Mesendoderm (in vitro differentiated cells): ENCODE data around the gene DNAJC1.

ENCODE experiments used
- DNase-seq: peaks from one replicate; pipeline ENCODE4 v3.0.0; 2013
- H2AK5ac ChIP-seq: 2 replicates; pipeline ENCODE4 v1.6.1; 2013; ENCODE audit warnings: low read length, inconsistent platforms
- H2BK120ac ChIP-seq: 2 replicates; pipeline ENCODE4 v1.6.1; 2013; ENCODE audit warnings: low read depth, mild to moderate bottlenecking, low read length, moderate library complexity, mixed read lengths
- H2BK15ac ChIP-seq: replicated peaks from 2 replicates; pipeline ENCODE4 v1.6.1; 2013; ENCODE audit warnings: low read depth, mild to moderate bottlenecking, moderate library complexity
- H2BK5ac ChIP-seq: 2 replicates; pipeline ENCODE4 v1.6.1; 2013; ENCODE audit warnings: low read length, inconsistent platforms
- H3K18ac ChIP-seq: 2 replicates; pipeline ENCODE4 v1.6.1; 2013; ENCODE audit warnings: mild to moderate bottlenecking, low read length, mixed read lengths
- H3K23ac ChIP-seq: one replicate; pipeline ENCODE4 v1.6.1; 2013; ENCODE audit warnings: low read length
- H3K27ac ChIP-seq: 2 replicates; pipeline ENCODE4 v1.5.1; 2013; ENCODE audit warnings: low read depth, mild to moderate bottlenecking, inconsistent platforms, low read length, moderate library complexity
- H3K27me3 ChIP-seq: 2 replicates; pipeline ENCODE4 v1.6.1; 2013; ENCODE audit warnings: low read length, control low read depth, mild to moderate bottlenecking, inconsistent platforms; ENCODE audit not compliant: insufficient read depth, poor library complexity
- H3K36me3 ChIP-seq: 2 replicates; pipeline ENCODE4 v1.6.1; 2013; ENCODE audit warnings: low read length, inconsistent platforms; ENCODE audit not compliant: control insufficient read depth, insufficient read depth
- H3K4ac ChIP-seq: one replicate; pipeline ENCODE4 v1.6.1; 2013; ENCODE audit warnings: low read depth, mild to moderate bottlenecking, low read length, moderate library complexity
- H3K4me1 ChIP-seq: 2 replicates; pipeline ENCODE4 v1.6.1; 2013; ENCODE audit warnings: low read depth, low read length, inconsistent platforms; ENCODE audit not compliant: control insufficient read depth
- H3K4me2 ChIP-seq: 2 replicates; pipeline ENCODE4 v1.6.1; 2013; ENCODE audit warnings: low read length
- H3K4me3 ChIP-seq: 2 replicates; pipeline ENCODE4 v1.5.1; 2013; ENCODE audit warnings: mild to moderate bottlenecking, low read length
- H3K56ac ChIP-seq: one replicate; pipeline ENCODE4 v1.6.1; 2013; ENCODE audit warnings: low read length
- H3K79me1 ChIP-seq: 2 replicates; pipeline ENCODE4 v1.6.1; 2013; ENCODE audit warnings: low read length, inconsistent platforms
- H3K79me2 ChIP-seq: 2 replicates; pipeline ENCODE4 v1.6.1; 2013; ENCODE audit warnings: mild to moderate bottlenecking, low read length; ENCODE audit not compliant: control insufficient read depth, insufficient read depth
- H3K9ac ChIP-seq: 2 replicates; pipeline ENCODE4 v1.6.1; 2013; ENCODE audit warnings: low read length, inconsistent platforms
- H4K5ac ChIP-seq: one replicate; pipeline ENCODE4 v1.6.1; 2013; ENCODE audit warnings: low read length
- H4K8ac ChIP-seq: one replicate; pipeline ENCODE4 v1.6.1; 2013; ENCODE audit warnings: low read depth, mild to moderate bottlenecking, control low read depth, low read length, moderate library complexity
- WGBS: extraction: QIAGEN DNeasy Blood & Tissue Kit; methylation state at CpG from one replicate; pipeline ENCODE4 v1.1.7; 2013; ENCODE audit warnings: low lambda C conversion rate, missing lambda C conversion rate; ENCODE audit not compliant: insufficient coverage; ENCODE audit errors: extremely low coverage; 5-methylcytosine and 5-hydroxymethylcytosine counted together

The DNAJC1 gene

DNA sequence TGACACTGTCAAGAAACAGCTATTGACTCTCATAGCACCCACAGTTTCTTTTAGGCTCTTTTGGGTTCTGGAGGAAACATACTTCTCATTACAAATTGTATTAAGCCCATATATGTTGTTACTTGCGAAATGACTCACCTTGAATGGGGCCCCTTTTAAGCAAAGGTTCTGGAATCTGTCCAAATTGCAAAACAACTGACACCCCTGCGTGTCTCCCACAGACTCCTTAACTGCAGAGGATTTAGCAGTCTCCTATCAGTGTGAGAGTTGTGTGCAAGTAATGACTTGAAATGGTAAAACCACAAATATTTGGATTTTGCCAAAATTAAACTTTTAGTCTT, 192.3 kb downstream of the DNAJC1 start:
- no peak overlapping the region for H2BK5ac ChIP-seq

DNA sequence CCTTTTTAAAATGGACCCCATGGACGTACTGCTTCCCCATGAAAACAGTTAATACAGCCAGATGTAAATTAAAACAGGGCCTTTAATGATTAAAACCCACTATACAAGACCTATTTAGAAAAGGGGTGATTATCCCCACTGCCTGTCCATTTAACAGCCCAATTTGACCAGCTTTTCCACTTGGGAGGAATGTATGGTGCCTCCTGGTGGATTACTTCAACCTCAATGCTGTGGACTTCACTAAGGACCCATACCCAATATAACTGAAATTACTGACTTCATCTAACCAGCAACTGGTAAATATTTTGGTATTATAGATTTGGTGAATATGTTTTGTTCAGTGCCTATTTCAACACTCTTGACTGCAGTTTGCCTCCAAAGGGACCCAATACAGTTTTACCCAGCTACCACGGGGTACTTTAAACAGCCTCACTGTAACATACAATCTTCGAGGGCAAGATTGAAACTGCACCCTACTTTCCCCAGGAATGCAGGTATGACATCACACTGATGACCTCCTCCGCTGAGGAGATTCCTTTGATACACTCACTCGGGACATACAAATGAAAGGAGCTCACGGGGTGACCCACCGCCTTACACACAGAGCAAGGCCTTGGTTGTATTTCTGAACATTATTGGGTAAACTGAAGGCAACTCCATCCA, 192.8 kb downstream of the DNAJC1 start:
- no peak overlapping the region for H4K8ac ChIP-seq
- H3K36me3 ChIP-seq: no peaks in the 10 kb centered on the region
- peak overlapping the region; percentile 25 for H3K18ac ChIP-seq
- no peak overlapping the region for H3K4me3 ChIP-seq
- no peak overlapping the region for H3K9ac ChIP-seq
- H3K4ac ChIP-seq: no peak overlapping the region
- peak overlapping the region; percentile 18 for H2BK120ac ChIP-seq
- H3K4me1 ChIP-seq: peaks cover 3% of the 10 kb centered on the region
- no peak overlapping the region for H4K5ac ChIP-seq
- WGBS: no CpG with 5 or more reads among the region's 7 CpGs
- no peak overlapping the region for H3K27ac ChIP-seq
- DNase-seq: no peak
- H3K79me2 ChIP-seq: no peaks in the 10 kb centered on the region
- no peak overlapping the region for H3K23ac ChIP-seq
- no peak overlapping the region for H3K56ac ChIP-seq
- H3K4me2 ChIP-seq: no peak overlapping the region
- H3K27me3 ChIP-seq: no peaks in the 10 kb centered on the region
- H3K79me1 ChIP-seq: no peaks in the 10 kb centered on the region
- no peak overlapping the region for H2AK5ac ChIP-seq
- no peak overlapping the region for H2BK5ac ChIP-seq
- no peak overlapping the region for H2BK15ac ChIP-seq

More for the DNA sequence above, 192.3 kb downstream of the DNAJC1 start:
- Histone ChIP-seq H3K18ac (peak overlapping the region; percentile 25), H4K8ac (no peak overlapping the region), H3K56ac (no peak overlapping the region), H3K4me3 (no peak overlapping the region), H3K4ac (no peak overlapping the region), H3K4me1 (peaks cover 2% of the 10 kb centered on the region), H3K4me2 (no peak overlapping the region), H4K5ac (no peak overlapping the region), H3K27me3 (no peaks in the 10 kb centered on the region), H2BK15ac (no peak overlapping the region), H3K9ac (no peak overlapping the region), H3K27ac (no peak overlapping the region), H3K36me3 (no peaks in the 10 kb centered on the region), H3K79me1 (no peaks in the 10 kb centered on the region), H3K79me2 (no peaks in the 10 kb centered on the region), H3K23ac (no peak overlapping the region), H2AK5ac (no peak overlapping the region), H2BK120ac (no peak overlapping the region)
- no CpG with 5 or more reads among the region's 2 CpGs for WGBS
- DNase-seq: no peak

DNA sequence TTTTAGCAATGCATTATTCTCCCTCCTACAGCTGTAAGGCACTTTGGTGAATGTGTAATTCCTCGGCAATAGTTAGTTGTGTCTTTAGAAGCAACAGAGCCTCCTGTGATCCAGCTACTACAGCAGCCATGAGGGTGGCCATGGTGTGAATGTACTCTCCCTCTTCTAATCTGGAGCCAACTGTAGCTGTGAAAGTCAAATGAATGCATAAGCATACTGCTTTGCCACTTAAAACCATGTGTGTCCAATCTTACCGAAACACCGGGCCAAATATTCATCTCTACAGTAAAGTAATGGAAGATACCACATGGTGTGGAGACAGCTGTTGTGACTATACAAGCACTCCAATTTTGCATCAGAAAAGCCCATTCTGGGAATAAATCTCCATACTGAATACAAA, 195.0 kb downstream of the DNAJC1 start:
- H3K36me3 ChIP-seq: no peaks in the 10 kb centered on the region
- no peak overlapping the region for H2BK120ac ChIP-seq
- no peaks in the 10 kb centered on the region for H3K79me2 ChIP-seq
- H3K23ac ChIP-seq: no peak overlapping the region
- no CpG with 5 or more reads among the region's 3 CpGs for WGBS
- H3K4me2 ChIP-seq: no peak overlapping the region
- DNase-seq: no peak
- peak overlapping the region; percentile 22 for H3K18ac ChIP-seq
- H2AK5ac ChIP-seq: no peak overlapping the region
- no peaks in the 10 kb centered on the region for H3K27me3 ChIP-seq
- no peak overlapping the region for H4K8ac ChIP-seq
- peak overlapping the region; percentile 1 for H3K56ac ChIP-seq
- H3K27ac ChIP-seq: no peak overlapping the region
- no peak overlapping the region for H3K4ac ChIP-seq
- peaks cover 6% of the 10 kb centered on the region for H3K4me1 ChIP-seq
- no peak overlapping the region for H4K5ac ChIP-seq
- no peak overlapping the region for H2BK15ac ChIP-seq
- no peak overlapping the region for H2BK5ac ChIP-seq
- H3K9ac ChIP-seq: no peak overlapping the region
- no peaks in the 10 kb centered on the region for H3K79me1 ChIP-seq
- H3K4me3 ChIP-seq: no peak overlapping the region

DNA sequence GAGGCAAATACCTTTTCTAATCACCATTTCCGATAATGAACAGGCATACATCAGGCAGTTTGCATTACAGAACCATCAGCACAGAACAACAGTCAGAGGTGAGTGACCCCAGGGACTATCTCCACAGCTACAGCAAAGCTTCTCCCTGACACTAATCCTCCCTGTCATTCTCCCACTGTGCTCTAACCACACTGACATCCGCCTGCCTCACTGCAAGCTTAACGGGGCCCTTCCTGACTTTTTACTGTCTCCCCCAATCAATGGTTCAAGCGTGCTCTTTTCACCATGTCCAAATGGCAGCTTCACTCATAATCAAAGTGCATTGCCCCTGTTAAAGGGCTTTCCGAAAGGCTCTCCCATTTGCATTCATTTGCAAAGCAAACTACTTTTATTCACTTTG, 196.3 kb downstream of the DNAJC1 start:
- Histone ChIP-seq H3K23ac (no peak overlapping the region), H3K27ac (no peak overlapping the region), H3K27me3 (no peaks in the 10 kb centered on the region), H3K79me1 (no peaks in the 10 kb centered on the region), H2BK15ac (no peak overlapping the region), H3K4me1 (peaks cover 8% of the 10 kb centered on the region), H2AK5ac (no peak overlapping the region), H3K79me2 (no peaks in the 10 kb centered on the region), H3K18ac (no peak overlapping the region), H2BK120ac (no peak overlapping the region), H4K5ac (no peak overlapping the region), H3K4ac (no peak overlapping the region), H2BK5ac (no peak overlapping the region), H4K8ac (no peak overlapping the region), H3K36me3 (no peaks in the 10 kb centered on the region), H3K4me2 (no peak overlapping the region), H3K4me3 (no peak overlapping the region), H3K56ac (no peak overlapping the region), H3K9ac (no peak overlapping the region)
- DNase-seq: peak; percentile 93
- no CpG with 5 or more reads among the region's 5 CpGs for WGBS

DNA sequence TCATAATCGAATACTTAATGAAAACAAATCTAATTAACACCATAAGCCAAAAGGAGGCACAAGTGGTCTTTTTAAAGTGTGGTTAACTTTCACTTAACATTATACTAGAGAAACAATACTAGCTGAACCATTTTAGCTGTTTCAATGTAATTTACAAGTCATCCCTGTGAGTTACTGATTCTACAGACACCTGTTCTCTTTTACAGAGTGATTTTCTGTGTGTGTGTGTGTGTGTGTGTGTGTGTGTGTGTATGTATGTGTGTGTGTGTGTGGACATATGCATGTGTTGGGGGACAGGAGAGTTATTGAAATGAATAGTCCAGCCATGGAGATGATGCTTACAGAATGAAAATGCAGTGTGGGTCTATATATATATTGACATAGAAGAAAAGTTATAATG, 200.2 kb downstream of the DNAJC1 start:
- H3K27ac ChIP-seq: no peak overlapping the region
- peaks cover 6% of the 10 kb centered on the region for H3K4me1 ChIP-seq
- H3K4me2 ChIP-seq: no peak overlapping the region
- no peak overlapping the region for H4K5ac ChIP-seq
- no peak overlapping the region for H2BK120ac ChIP-seq
- no peak overlapping the region for H3K23ac ChIP-seq
- H2AK5ac ChIP-seq: no peak overlapping the region
- no peaks in the 10 kb centered on the region for H3K27me3 ChIP-seq
- no peak overlapping the region for H3K4ac ChIP-seq
- DNase-seq: no peak
- H2BK5ac ChIP-seq: no peak overlapping the region
- no peaks in the 10 kb centered on the region for H3K79me2 ChIP-seq
- H3K18ac ChIP-seq: peak overlapping the region; percentile 92
- H2BK15ac ChIP-seq: no peak overlapping the region
- H3K36me3 ChIP-seq: no peaks in the 10 kb centered on the region
- H3K56ac ChIP-seq: no peak overlapping the region
- WGBS: no CpG with 5 or more reads among the region's 1 CpG
- H3K79me1 ChIP-seq: no peaks in the 10 kb centered on the region
- H3K4me3 ChIP-seq: no peak overlapping the region
- no peak overlapping the region for H3K9ac ChIP-seq
- no peak overlapping the region for H4K8ac ChIP-seq

DNA sequence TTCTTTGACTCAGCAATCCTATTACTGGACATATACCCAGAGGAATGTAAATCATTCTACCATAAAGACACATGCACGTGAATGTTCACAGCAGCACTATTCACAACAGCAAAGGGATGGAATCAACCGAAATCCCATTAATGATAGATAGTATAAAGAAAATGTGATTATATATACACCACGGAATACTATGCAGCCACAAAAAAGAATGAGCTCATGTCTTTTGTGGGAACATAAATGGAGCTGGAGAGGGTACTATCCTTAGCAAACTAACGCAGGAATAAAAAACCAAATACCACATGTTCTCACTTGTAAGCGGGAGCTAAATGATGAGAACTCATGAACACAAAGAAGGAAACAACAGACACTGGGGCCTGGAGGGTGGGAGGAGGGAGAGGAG, 201.9 kb downstream of the DNAJC1 start:
- no peaks in the 10 kb centered on the region for H3K27me3 ChIP-seq
- no peaks in the 10 kb centered on the region for H3K36me3 ChIP-seq
- H3K23ac ChIP-seq: no peak overlapping the region
- H2BK15ac ChIP-seq: no peak overlapping the region
- H4K5ac ChIP-seq: no peak overlapping the region
- no peak overlapping the region for H3K27ac ChIP-seq
- H3K79me1 ChIP-seq: no peaks in the 10 kb centered on the region
- no peak overlapping the region for H3K56ac ChIP-seq
- no peaks in the 10 kb centered on the region for H3K79me2 ChIP-seq
- no peak overlapping the region for H4K8ac ChIP-seq
- H3K4me1 ChIP-seq: peaks cover 11% of the 10 kb centered on the region
- no peak overlapping the region for H2BK120ac ChIP-seq
- H3K9ac ChIP-seq: no peak overlapping the region
- H3K4me2 ChIP-seq: no peak overlapping the region
- H3K4ac ChIP-seq: no peak overlapping the region
- no peak overlapping the region for H2BK5ac ChIP-seq
- H3K18ac ChIP-seq: no peak overlapping the region
- no peak overlapping the region for H3K4me3 ChIP-seq
- WGBS: no CpG with 5 or more reads among the region's 5 CpGs
- no peak for DNase-seq
- H2AK5ac ChIP-seq: no peak overlapping the region
